Ovary (tissue), 3 donors: ENCODE data around the gene AGMO.

Source experiments
- POLR2A ChIP-seq: fragments of 450-650 bp; IDR thresholded peaks from one replicate; pipeline ENCODE4 v1.6.1; 2017; ENCODE audit warnings: antibody characterized with exemption, mild to moderate bottlenecking, moderate library complexity
- TF ChIP-seq, protein P1 (sequence below), 3 donors: fragments of 450-650 bp in 2 of 3; fragments of 200-600 bp in 1 of 3; IDR thresholded peaks; one replicate each; pipeline versions ENCODE4 v1.5.1 to v1.8.0; 2016 to 2022; ENCODE audit warnings: antibody characterized with exemption in 3 of 3, mild to moderate bottlenecking in 1 of 3
- donor health status: DM: no; HTN: no; CAD: no.

DNA sequence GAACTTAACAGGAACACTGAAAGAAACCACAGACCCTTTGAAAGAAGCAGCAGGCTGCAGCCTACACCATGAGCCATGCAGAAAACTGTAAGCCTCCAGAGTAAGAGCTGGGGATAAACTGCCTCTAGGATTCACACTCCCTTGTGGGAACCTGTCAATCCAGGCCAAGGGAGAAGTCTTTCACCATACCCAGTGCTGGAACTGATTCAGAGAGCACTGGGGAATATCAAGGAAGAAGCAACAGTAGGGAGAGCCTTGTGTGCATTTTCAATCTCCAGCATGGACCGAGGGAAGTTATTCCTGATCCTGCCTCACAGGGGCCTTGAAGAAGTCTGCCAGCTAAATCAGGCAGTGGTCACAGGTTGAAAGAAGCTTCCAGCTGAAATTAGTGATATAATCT is 282.2 kb downstream of the AGMO start:
- TF ChIP-seq, protein P1, sequence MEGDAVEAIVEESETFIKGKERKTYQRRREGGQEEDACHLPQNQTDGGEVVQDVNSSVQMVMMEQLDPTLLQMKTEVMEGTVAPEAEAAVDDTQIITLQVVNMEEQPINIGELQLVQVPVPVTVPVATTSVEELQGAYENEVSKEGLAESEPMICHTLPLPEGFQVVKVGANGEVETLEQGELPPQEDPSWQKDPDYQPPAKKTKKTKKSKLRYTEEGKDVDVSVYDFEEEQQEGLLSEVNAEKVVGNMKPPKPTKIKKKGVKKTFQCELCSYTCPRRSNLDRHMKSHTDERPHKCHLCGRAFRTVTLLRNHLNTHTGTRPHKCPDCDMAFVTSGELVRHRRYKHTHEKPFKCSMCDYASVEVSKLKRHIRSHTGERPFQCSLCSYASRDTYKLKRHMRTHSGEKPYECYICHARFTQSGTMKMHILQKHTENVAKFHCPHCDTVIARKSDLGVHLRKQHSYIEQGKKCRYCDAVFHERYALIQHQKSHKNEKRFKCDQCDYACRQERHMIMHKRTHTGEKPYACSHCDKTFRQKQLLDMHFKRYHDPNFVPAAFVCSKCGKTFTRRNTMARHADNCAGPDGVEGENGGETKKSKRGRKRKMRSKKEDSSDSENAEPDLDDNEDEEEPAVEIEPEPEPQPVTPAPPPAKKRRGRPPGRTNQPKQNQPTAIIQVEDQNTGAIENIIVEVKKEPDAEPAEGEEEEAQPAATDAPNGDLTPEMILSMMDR (IDR thresholded peaks at IDR 0.05): no peak
- no peak for TF ChIP-seq POLR2A
